Suppressor macrophage treated with lipopolysaccharide for 1 hour (primary cell): ENCODE measurements around the gene RWDD3.

Experiments used
- DNase-seq, 3 donors: peaks; one replicate each; pipeline ENCODE4 v3.0.0-alpha.2; 2020 to 2022

RWDD3 gene

DNA sequence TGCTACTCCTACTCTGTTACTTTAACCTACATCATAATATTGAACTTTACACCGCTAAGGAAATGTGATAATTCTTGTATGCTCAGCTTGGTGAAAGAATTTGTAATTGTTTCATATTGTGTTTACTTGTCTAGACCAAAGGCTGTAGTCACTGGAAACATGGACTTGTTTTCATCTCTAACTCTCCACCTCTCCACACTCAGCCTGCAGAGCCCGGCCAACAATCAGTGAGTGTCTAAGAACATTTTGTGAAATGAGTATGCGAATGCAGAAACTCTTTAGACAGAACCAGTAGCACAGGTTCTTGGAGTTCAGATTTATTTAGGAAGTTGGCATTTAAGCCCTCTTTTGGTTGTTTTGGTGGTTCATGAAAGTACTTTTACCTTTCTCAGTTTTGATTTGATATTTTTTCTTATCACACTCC is 3.2 kb upstream of the RWDD3 start:
- DNase-seq = no peak

DNA sequence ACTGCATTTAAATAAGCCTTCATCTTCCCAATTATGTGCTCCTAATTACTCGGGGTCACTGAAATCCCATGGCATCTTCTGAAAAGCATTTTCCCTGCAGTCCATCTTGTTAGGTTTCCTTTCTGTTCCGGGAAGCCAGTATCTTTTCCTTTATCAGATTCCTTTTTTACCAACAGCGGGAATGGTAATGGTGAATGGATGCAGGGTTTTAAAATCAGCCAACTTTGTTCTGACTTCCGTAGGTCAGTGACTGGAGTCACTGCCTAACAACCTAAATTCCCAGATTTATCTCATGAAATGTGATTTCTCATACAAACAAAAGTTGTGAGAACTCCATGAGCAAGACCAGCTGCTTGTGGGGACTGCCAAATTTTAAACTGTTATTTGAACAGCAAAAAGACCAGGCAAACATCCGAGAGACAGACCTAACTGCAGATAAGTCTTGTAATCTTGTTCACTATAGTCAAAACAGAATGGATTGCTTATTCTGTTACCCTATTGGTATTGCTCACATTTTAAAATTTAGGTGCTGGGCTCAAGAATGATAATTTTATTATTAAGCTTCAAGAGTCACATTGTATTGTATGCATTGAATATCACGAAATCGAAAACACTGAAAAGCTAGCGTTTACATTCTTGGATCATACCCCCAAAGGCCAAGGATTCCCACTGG is 1.2 kb upstream of the RWDD3 start:
- DNase-seq = no peak

DNA sequence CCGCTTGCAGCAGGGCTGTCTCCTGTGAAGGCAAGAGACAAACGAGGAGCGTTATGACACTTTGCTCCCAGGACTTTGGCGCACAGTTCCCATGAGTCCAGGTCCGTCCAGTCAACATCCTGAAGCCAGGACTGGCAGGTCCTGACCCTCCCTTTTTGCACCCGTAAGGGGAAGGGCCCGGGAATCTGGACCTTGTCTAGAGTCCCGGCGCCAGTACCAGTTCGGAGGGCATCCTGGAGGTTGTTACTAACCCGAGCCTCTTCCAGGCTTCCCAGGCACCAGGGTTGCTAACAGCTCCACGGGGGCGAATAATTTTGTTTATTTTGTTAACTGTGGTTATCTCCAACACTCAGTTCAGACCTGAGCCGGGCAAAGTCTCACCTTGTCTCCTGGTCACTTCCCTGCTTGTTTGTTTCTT is 682 bp upstream of the RWDD3 start:
- DNase-seq = no peak

DNA sequence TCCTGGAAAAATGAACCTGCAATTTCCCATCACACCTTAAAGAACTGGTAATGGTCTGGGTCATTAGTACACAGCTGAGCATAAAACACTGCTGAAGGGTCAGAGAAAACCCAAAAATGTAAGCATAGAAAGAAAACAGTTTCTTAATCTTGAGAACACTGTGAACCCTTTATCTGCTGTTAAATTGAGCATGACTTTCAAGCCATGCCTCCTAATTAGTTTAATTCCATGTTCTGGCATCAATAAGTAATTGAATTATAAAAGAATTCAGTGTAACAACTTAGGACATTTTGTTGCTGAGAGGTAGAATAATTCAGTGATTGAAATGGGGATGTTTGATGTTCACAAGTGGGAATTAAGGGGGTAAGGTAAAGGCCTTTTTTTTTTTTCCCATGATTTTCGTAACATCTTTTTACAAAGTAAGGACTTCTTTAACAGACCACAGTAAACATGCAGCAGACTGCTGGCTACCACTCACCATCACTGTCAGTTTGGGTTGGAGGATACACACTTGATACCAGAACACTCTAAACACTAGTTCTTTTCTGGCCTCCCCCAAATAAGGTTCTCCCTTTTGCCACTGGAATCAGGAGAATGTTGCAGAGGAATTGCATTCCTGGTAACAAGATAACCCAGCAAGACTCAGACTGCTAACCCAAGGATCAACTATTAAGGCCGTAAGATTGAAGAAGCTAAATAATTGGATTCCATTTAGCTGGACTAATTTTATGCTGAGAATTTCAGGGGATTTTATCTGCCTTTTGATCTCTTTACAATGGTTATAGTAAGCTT is 3.0 kb downstream of the RWDD3 start:
- DNase-seq = no peak

DNA sequence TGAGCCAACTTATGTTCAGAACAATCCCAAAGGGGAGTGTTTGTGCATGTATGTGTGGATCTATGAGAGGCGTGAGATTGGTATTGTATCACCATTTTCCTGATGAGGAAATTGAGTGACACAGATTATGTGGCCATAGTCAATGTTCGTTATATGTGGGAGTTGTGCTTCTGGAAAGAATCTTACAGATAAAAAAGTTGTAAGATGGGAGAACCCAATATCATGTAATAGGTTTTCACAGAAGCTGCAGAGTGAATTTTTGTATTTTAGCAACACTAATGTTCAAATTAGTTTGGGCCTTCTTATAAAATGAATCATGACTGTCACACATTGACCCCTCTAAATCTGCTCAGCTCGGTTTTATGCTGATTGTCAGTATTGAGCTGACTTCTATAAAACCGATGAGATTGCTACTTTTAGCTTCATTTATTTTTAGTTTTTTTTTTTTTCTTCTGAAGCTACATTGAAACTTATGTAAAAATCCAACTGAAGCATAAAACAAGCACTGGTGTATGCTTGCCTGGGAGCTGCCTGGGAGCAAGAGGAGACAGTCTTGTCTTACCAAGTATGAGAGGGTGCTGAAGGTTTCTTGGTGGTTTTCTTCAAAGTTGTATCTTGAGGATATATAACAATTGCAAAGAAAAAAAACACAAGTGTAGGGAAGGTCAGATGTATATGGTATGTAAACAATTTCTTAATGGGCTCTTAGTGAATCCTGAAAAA is 4.1 kb downstream of the RWDD3 start:
- DNase-seq = peak; percentile 26 to 58 (median 44)

DNA sequence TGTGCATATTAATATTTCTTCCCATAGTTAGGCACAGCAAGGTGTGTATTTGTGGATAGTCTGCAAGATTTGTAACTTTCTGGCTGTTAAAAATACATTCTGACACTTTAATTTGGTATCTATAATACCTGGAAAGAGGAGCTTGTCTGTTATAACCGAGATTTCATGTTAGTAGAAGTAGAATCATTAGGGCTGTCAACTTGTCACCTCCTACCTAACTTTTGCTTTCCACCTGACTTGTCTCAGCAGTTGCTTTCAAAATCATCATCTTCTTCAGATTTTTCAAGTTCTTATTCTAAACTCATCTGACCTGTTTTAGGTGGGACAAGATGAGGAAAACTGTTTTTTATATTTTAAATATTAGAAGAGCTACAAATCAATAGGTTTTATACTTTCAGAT is 11.0 kb downstream of the RWDD3 start:
- DNase-seq = no peak

DNA sequence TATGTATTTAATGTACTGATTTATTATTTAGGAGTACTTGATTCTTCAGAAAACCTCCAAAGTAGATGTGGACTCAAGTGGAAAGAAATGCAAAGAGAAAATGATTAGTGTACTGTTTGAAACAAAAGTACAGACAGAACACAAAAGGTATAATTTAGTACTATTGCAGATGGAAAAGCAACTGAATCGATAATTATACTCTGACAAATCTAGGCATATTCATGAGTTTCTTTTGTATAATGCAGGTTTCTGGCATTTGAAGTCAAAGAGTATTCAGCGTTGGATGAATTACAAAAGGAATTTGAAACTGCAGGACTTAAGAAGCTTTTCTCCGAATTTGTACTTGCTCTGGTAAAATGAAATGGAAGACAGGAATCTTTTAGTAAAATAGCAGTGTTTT is 12.5 kb downstream of the RWDD3 start:
- DNase-seq = no peak

DNA sequence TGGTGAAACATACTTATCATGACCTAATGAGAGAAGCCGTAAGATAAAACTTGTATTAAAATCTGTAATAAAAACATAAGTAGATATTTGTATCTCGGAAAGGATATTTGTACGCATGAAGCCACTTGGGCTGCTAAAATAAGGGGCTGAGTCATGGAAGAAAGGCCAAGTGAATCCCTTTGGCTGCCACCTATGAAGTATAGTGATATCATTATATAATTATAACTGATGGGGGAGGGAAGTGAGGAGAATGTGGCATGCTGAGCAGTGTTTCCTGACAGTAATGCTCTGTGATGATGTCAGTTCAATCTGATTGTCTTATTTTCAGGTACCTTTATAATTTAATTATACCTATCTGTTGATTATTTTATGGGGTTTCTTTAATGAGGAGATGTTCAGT is 13.6 kb downstream of the RWDD3 start:
- DNase-seq = no peak

DNA sequence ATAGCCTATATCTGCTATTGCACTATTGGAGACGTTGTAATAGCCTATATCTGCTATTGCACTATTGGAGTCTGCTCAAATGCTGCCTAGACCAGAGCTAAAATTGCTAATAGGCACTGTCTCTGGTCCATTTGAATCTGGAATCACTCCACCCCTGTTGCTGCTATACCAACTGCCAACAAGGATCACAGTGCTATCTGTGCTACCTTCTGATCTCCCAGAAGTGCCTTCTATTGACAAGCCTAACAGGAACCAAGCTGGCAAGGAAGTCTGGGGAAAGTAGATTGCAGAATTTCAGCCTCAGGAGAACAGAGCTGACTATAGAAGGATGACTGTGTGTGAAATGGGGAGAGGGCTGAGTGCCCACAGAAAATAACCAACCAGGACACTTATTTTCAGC is 15.9 kb downstream of the RWDD3 start:
- no peak for DNase-seq

DNA sequence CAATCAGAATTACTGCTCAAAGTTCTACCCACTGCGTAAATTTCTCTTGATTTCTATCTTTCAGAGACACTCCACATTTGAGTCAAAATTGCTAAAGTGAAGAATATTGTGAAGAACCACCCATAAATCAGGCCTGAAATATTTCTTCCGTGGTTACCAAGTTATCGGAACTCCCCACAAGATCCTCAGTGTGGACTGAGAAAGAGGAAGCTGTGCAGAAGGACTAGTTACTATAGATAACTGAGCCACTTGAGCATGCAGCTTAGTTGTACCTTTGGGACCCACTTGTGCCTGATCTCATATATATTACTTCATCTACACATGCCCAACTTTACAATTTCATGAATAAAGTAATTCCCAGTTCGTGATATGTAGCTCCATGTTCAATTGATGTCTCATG is 18.4 kb downstream of the RWDD3 start:
- no peak for DNase-seq

DNA sequence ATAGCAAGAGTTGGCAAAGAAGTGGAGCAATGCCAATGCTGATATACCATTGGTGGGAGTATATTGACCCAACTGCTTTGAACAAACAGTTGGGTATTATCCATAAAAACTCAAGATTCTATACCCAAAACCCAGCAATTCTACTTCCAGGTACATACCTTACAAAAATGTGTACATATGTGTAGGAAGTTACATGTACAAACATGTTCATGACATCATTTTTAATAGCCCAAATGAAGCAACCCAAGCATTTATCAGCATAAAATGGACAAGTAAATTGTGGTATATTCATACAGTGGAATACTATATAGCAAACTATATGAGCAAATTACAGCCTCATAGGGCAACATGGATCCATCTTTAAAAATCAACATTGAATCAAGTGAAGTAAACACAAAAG is 20.9 kb downstream of the RWDD3 start:
- DNase-seq = no peak

DNA sequence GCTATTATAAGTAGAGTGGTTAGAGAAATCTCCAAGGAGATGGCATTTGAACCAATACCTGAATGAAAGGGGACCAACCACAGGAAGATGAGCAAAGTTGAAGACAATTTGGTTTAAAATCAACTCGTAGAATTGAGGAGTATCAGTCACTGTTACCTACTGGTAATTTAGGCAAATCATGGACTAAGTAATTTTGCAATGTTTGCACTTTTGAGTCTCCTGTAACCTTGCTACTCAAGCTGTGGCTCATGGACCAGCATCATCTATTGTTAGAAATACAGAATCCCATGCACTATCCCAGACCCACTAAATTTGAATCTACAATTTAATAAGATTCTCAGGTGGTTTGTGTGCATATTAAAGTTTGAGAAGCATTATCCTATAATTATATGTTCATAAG is 21.8 kb downstream of the RWDD3 start:
- no peak for DNase-seq

DNA sequence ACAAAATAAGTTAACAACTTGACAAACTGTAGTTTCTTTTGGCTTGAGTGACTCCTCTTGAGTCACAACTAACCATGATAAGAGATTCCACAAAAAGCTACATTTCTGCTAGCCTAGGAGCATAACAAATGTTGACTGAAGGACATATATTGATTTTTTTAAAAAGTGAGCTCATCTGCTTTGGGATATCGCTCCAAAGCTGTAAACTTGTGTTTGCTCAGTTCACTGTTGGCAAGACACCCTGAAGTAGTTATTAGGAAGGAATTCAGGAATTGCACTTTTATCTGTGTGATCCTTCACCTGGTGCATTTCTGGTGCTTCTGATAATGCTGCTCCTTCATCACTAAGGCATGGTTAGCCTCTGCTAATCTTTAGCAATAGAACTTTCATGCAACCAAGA is 23.7 kb downstream of the RWDD3 start:
- no peak for DNase-seq

DNA sequence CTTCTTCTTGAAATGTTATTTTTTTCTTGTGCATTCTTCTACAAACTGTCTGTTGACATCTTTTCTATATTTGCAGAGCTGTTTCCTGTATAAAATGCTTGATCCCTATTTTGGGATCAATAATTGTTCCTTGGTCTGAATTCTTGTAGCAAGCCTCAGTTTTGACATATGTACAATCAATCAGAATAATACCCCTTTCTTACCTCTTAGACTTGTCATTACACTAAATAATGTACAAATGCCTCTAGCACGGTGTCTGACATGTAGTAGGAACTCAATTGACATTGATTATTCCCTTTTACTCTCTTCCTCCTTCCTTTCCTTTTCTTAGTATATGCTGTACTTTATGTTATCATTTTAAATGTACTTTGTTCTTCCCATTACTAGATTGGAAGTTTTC is 25.2 kb downstream of the RWDD3 start:
- no peak for DNase-seq

DNA sequence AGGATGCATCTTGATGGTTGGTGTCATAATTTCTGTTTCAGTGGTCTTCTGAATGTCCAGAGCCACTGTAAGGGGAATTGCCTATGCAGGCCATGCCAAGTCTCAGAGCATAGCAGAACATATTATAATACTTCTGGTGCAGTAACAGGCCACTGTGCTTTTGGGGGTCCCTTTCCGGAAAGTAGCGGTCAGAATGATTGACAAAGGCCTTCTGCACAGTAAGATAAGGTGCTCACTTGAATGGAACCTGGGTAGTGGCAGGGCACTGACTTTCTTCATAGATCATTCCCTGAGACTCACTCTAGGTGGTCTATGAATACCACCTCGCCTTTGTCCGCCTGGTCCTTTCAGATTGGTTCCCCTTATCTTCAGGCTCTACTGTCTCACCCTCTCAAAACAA is 28.9 kb downstream of the RWDD3 start:
- no peak for DNase-seq

DNA sequence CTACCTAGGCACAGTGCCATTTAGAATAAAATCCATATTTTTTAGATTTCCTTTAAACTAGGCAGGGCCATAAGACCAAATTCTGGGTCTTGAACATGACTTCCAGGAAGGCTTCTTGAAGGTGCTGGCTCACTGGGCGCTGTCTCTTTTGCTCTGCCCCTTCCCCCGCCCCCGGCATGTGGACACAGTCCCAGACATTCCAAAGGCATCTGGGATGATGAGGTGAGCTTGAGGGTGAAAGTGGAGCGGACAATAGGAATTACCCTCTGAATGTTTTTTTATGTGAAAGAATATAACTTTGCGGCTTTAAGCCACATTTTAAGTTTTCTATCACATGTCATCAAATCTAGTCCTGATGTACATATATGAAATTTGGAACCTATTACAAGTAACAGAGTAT is 29.4 kb downstream of the RWDD3 start:
- no peak for DNase-seq

DNA sequence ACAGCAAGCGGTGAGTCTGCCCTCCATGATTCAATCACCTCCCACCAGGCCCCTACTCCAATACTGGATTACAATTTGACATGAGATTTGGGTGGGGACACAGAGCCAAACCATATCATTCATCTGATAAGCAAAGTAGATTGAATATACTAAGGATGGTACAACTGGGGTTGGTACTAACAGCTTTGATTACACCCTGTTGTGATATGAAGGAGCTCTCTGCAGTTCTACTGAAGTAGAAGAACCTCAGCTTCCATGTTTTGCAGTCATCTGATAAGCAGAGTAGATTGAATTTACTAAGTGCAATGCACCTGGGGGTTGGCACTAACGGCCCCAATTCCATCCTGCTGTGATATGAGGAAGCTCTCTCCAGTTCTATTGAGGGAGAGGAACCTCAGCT is 31.1 kb downstream of the RWDD3 start:
- DNase-seq = no peak

DNA sequence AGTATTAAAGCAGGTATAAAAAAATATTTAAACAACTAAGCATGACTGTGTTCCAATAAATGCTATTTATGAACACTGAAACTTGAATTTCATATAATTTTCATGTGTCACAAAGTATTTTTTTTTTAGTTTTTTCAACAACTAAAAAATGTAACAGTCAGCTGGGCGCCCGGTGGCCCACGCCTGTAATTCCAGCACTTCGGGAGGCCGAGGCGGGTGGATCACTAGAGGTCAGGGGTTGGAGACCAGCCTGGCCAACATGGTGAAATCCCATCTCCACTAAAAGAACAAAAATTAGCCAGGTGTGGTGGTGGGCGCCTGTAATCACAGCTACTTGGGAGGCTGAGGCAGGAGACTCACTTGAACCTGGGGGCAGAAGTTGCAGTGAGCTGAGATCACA is 42.4 kb downstream of the RWDD3 start:
- DNase-seq = no peak

DNA sequence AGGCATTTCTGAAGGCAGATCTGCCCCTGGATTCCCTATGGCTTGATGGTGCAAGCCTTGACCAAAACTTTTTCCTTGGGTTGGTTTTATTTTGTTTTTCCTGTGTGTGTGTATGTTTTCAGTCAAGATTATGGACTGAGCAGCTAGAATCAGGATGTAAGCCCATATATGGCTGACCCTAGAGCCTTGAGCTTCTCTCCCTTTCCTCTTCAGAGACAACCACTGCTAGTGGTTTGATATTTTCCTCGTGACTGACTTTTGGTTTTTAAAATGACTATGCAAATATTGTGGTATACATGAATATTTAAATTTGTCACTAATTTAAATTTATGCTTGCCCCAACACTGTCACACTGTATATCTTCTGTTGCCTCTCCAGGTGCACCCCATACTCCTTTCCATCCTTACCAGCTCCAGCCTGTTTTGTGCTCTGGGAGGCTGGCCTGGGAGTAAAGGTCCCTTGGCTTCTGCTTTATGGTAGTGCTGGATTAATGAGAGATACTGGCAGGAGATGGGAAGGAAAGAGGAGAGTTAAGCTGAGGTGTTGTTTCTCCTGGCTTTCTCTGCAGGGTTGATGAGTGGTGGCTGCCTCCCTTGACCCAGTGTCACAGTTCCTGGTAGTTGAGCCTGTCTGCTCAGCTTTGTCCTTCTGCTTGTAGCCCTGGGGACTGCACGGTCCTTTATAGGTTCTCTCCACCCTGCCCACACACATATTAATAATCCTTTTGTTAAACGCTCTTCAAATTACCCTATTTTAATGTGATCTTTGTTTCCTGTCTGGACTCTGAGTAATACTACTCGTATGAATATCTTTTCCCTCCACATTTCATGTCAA is 44.4 kb downstream of the RWDD3 start:
- no peak for DNase-seq

DNA sequence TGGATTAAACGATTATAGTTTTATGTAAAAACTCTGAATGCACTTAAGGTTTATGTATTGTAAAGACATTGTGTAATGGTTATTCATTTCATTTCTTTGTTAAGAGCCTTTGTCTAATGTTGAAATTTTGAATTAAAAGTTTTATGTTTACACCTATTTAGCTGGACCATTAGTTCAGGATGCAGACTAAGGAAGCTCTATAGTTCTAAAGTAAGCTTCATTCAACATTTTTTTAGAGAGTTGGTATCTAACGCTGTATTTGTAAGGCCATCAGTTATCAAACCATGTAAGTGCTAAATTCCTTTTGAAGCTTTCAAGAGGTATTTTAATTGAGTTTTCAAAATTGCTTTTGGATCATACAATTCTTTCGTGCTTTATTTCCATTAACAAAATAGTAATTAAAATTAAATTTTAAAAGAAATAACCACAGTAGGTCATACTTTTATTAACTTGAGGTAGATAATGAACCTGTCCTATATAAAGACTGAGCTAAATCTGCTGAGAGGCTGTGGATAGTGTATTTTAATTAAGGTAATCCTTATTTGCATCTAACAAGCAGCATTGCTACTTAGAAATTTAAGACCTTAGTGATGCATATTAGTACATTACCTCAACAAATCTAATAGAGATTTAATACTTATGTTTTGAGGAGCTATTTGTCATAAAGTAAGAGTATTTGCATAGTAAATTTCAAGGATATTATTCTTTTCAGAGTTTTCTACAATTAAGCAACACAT is 47.9 kb downstream of the RWDD3 start:
- DNase-seq = no peak

DNA sequence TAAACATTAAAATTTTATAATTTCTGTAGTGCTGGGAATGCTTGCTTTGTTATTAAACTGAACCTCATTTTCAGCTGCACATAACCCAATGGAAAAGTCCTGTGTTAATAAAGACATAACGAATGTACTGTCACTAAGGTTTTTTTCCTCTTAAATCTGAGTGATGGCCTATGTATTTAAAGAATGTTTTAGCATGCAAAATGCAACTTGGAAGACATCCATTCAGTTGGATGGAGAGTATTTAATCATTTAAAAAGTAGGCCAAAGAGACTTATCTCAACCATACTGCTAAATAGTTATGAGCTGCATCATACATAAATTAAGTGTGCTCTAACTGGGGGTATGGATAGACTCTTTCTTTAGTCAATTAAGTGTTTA is 48.5 kb downstream of the RWDD3 start:
- DNase-seq = no peak

DNA sequence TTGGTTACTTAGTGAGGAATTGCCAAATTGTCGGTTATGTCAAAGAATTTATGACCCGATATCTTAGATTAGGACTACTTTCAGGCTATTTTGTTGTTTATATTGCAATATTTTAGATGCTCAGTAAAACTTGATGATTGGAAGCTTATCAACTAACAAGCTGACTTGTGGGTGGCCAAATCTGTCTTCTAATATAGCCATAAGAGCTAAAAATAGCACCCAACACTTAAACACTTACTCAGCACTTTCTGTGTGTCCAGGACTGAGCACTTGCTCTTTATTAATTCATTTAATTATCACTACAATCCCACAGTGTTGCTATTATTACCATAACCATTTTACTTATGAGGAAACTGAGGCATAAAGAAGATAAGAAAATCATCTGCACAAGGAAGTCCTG is 50.4 kb downstream of the RWDD3 start:
- no peak for DNase-seq

DNA sequence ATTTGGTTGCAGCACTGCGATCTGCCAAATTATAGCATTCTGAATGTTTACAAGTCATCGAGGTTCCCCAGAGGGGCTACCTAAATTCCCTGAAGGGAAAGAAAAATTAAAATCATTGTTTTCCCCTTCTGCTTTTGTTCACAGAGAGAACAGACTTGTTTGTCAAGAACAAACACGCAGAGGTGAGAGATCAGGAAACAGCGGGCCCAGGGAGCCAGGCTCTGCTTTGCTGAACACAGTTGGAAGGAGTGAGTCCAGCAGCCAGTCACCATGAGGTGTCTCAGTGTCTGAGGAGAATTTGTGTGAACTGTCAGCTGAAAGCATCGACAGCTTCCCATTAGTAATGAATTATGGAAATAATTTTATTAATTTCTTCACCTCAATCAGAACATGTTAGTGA is 52.5 kb downstream of the RWDD3 start:
- DNase-seq = no peak
